Midbrain (tissue), 1 donor: ENCODE data around the gene PARVB.
A peak's percentile ranks its signal among the peaks of the same experiment; 100 is the strongest.
"Not testable (repeated sequence)": the region's sequence is repeated elsewhere in the genome, so short reads cannot be mapped to it uniquely, and the experiment has no call there.

ENCODE experiments used
- DNase-seq: peaks from one replicate; lab custom pipeline; 2025; lab: John Stamatoyannopoulos, UW

PARVB gene

DNA sequence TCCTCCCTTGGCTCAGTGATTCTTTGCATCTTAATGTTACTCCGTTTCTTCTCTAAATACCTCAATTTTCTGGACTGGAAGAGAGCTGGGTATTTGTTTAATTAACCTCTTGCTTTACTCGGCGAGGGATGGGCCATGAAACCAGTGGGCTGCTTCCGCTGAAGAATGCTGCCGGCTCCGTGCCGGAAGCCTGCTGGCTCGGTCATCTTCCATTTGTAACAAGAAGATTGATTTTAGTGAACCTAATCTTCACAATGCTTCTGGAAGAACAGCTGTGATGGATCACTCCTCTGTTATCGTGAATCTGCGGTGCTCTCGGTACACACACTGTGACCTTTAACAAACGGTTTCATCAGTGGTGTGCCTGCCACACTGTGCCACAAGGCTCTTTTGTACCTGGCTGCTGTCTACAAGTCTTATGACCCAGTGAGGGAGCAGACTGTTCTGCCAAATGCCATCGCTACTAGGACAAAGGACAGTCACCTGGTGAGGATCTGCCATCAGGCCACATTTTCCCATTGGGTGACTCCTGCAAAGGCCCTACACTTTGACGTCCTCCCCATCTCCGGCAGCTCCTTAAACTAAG, 25.3 kb upstream of the PARVB start:
- DNase-seq, result no peak

DNA sequence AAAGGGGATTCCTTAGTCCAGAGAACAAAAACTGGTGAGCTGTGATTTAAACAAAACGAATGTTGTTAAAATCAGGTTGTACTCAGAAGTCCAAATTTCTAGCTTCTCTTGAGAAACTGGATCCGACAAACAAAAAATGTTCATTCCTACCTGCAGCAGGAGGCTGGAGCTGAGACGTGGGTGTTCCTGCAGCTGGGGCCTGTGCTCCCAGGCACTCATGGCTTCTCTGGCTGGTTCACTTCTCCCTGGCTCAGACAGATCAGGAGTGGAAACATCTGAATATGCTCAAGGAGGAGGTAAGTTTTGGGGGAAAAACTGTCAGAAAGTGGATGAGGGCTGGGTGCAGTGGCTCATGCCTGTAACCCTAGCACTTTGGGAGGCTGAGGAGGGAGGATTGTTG, 24.7 kb upstream of the PARVB start:
- DNase-seq, result no peak

DNA sequence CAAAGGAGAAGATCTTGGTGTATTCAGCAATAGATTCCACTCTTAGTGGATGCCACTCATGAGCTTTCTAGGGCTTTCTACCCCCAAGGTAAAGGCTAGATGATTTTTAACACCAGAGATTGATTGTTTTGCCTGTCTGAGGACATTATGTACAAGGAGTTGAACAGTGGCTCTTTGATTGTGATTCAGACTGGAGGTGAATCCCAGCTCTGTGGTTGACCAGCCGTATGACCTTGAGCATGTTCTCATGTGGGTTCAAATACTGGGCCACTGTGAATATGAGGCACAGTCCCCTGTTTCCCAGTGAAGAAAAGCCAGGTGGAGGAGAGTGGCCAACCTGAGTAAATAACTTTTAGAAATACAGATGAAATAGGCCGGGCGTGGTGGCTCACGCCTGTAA, 24.0 kb upstream of the PARVB start:
- DNase-seq, result no peak

DNA sequence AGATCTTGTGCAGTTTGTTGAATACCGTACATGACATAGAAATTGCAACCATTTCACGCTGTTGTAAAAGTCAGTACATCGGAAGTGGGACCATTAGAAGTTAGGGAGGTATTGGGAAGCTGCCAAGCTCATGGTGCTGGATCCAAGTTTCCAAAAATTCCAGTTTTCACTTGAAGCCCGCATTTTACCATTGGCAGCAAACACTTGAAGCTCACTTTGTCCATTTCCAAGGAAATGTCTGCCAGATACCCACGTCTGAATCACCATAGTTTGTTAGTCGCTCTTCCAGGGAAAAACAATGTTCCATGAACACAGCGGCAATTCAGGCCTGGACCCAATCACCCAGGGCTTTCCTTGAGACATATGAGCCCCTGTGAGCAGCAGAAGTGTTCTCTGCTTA, 22.6 kb upstream of the PARVB start:
- no peak for DNase-seq

DNA sequence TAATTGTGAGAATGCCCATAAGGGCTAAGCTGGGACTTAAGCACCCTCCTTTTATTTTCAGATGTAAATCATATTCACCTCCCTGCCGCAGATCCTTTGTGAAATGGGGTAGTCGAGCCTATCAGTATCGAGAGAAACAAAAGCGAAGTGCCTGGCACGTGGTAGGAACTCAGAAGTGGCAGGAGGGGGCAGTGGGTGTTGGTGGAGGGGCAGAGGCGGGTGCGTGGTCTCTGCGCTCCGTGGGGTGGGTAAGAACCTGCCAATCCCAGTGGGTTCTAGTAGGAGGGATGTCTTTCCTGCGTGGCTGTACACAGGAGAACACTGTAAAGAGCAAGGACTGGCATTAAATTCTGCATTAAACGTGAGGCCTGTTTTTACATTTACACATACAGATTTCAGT, 21.8 kb upstream of the PARVB start:
- DNase-seq, result no peak

DNA sequence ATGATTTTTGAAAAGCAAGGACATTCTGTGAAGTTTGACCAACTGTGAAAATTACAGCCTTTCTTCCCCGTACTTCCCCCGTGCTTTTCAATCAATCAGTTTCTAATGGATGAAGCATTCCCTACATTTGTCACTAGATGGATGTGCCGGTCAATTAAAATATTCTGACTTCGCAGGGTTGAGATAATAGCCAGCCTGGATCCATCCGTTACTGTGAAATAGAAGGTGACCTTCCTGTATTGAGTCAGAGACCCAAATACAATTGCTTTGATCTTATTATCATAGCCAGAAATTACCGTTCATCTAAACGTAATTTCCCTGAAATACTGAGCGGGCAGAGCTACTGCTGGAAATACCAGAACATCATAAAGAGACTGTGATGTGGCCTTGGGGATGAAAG, 21.1 kb upstream of the PARVB start:
- no peak for DNase-seq

DNA sequence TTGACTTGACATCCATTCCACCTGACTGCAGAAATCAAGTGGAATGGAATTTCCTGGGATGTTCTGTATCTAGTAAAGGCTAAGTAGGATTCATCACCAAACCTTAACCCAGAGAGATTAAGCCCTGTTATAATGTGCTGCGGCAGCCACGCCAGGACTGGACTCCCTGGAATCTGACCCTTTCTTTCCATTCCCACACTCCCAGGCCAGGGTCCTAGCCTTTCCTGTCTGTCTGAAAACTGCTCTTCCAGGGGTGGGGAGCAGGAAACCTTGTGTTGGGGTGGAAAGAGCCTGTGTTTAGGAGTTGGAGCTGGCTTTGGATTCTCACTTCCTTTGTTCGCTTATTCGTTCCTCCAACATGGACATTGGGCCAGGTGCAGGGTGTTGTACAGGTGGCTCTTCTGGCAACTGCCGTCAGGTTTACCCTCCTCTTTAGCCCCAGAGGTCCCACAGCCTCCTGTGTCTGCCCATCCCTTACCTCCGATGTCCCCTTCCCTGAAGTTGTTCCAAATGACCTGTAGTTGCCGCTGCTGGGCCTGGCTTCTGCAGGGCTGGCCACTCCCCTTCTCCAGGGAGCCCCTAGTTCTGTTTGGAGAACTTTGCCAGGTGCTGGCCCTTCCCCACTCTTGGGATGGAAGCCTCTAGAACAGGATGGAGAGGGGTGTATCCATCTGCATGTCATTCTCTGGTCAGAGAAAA, 20.5 kb upstream of the PARVB start:
- no peak for DNase-seq

DNA sequence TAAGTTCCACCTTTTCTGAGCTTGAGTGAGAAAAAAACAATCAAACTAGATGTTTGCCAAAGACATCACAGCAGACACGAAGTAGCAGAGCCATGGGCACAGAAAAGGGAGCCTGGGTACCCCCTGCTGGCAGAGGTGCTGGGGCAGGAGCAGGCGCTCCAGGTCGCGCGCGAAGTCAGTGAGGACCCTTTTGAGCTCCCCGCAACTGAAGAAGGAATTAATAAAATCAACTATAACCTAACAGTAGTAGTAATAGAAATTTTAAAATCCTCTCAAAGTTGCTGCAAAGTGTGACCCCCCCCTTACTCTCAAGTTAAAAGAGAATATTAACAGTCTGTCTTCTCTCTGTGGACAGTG, 20.0 kb upstream of the PARVB start:
- no peak for DNase-seq

DNA sequence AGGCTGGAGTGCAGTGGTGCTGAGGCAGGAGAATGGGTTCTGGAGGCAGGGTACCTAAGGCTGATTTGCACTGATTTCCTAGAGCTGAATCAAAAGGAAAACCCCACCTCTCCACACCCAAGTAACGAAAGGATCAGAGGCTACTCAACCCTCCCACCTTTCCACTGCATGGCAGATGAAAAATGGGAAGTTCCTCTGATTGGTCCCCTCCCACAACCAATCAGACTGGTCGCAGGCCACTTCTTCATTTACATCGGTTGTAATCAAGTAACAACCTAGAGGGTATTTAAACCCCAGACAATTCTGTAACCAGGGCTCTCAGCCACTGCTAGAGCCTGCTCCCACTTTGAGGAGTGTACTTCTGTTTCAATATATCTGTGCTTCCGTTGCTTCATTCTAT, 18.6 kb upstream of the PARVB start:
- no peak for DNase-seq

DNA sequence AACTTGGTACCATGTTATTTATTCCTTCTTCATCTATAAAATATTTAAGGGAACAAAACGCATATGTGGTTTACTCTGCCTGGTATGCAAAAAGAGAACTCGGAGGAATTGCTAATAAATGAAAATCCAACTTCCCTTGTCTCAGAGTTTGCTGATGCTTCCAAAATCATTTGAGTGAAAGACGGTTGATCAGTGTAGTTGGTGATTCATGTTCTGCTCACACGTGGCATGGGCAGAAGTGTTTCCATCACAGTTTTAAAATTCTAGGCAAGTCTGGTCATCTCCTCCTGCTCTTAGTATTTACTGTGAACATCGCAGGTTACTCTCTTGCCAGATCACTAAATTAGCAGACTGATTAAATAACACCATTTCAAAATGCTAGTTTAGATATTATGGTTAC, 11.9 kb upstream of the PARVB start:
- no peak for DNase-seq

DNA sequence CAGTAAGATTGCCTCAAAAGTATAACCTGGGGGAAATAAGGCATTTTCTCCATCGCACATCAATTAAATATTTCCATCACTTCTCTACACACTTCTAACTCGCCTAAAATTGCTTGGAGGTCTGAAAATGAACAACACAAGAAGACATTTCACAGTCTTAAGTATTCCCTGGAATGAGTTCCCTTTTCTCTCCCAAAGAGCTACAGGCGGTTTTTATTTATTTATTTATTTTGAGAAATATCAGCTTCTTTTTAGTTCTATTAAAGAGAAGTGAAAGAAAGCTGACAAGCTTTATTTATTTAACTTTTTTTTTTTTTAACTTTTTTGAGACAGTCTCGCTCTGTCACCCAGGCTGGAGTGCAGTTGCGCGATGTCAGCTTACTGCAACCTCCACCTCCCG, 11.5 kb upstream of the PARVB start:
- DNase-seq, result no peak

DNA sequence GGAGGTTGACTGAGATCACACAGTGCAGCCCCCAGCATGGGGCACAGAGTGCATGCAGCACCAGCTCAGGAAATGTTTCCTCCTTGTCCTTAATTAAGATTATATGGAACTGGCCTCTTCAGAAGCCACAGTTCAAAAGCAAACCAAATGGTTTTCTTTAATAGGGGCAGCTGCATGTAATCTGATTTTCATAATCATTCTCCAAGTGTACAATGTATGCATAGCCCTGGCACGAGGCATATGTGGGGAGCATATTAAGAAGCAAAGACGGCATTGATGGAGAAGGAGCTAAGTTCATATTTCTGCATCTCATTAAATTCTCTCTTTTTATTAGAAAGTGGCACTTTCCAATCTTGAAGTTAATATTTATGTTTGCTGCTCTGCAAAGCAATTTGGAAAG, 9.9 kb upstream of the PARVB start:
- DNase-seq, result no peak

DNA sequence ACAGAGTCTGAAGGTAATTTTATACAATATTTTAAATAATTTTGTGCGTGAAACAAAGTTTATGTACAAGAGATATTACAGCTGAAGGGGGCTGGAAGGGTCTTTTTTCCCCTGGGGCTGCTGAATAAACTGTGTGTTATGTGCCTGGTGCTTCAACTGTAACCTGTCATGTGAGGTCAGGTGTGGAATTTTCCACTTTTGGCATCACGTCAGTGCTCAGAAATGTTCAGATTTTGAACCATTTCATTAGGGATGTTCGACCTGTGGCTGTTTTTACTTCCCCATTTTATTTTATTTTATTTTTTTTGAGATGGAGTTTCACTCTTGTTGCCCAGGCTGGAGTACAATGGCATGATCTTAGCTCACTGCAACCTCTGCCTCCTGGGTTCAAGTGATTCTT, 7.5 kb upstream of the PARVB start:
- DNase-seq, result not testable (repeated sequence)

DNA sequence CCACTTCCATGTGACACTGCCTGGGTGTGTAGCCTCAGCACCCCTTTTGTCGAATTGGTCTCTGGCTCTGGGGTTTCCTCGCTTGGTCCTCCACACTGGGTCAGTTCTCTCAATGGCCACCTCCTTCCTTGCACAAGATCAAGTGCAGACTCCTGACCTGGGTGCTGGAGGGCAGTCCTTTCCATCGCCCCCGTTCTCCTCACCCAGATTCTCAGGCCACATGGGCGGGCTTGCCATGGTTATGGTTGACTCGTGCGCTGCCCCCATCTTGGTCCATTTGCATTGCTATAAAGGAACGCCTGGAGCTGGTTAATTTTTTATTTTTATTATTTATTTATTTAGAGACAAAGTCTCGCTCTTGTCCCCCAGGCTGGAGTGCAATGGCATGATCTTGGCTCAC, 5.5 kb upstream of the PARVB start:
- no peak for DNase-seq

DNA sequence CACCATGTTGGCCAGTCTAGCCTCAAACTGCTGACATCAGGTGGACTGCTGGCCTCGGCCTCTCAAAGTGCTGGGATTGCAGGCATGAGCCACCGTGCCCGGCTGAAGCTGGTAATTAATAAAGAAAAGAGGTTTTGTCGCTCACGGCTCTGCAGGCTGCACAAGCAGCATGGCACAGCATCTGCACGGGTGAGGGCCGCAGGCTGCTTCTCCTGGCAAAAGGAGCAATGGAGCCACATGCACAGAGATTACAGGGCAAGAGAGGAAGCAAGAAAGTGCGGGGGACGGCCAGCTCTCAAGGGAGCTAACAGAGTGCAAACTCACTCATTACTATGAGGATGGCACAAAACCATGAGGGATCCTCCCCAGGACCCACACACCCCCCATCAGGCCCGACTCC, 4.7 kb upstream of the PARVB start:
- no peak for DNase-seq

DNA sequence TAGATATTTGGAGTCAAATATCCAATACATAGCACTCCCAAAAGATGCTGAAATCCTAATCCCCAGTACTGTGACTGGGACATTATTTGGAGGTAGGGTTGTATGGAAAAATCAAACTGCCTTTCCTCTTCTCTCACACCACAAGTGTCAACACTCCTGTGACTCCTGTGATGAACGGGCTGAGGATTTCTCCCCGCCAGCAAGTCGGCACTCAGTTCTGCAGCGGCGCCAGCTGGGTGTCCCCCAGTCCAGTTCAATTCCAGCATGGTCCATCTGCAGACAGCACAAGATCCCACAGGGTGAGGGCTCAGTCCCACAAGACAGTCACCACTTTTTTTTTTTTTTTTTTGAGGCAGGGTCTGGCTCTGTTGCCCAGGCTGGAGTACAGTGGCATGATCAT, 4.3 kb upstream of the PARVB start:
- no peak for DNase-seq

DNA sequence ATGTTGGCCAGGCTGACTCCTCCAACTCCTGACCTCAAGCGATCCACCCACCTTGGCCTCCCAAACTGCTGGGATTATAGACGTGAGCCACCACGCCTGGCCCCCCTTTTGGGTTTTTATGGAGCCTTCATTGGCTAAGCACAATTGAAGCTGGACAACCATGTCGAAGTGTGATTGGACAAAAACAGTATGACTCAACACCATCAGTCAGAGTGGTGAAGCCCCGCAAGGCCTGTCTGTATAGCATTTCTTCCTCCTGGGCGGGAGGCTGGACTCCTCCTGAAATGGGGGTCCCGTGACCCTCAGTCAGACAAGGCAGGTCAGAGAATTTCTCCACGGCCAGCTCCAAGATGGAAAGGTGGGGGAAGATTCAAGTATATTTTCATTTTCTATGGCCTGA, 3.1 kb upstream of the PARVB start:
- no peak for DNase-seq

DNA sequence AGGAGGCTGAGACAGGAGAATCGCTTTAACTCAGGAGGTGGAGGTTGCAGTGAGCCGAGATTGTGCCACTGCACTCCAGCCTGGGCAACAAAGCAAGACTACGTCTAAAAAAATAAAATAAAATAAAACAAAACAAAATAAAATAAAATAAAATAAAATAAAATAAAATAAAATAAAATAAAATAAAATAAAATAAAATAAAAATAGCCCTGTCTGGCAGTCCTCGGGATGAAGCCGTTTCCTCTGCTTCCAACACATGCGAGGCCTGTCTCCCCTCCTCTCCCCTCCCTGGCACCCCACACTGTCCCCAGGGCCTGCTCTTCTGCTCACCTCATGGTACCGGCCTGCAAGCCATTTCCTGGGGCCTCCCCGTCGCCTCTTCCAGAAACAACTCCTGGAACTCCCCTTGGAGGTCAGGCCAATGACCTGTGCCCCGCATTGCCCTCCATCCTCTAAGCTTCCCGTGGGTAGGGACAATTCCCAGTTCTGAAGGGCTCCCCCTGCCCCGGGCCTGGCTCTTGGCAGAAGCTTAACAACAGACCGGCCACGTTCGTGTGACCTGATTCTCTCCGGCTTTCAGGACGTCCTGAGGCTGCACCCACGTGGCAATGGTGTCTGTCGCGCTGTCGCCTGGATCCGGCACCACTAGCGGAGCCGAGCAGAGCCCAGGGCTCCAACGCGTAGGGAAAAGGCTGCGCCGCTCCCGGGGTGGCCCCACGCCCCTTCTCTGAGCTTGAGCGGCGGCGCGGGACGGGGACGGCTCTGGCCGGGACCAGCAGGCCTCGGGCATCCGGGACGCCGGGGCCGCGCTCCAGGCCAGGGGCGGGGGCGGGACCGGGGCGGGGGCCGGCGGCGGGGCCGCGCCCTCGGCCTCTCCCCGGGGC, 456 bp upstream of the PARVB start:
- no peak for DNase-seq

DNA sequence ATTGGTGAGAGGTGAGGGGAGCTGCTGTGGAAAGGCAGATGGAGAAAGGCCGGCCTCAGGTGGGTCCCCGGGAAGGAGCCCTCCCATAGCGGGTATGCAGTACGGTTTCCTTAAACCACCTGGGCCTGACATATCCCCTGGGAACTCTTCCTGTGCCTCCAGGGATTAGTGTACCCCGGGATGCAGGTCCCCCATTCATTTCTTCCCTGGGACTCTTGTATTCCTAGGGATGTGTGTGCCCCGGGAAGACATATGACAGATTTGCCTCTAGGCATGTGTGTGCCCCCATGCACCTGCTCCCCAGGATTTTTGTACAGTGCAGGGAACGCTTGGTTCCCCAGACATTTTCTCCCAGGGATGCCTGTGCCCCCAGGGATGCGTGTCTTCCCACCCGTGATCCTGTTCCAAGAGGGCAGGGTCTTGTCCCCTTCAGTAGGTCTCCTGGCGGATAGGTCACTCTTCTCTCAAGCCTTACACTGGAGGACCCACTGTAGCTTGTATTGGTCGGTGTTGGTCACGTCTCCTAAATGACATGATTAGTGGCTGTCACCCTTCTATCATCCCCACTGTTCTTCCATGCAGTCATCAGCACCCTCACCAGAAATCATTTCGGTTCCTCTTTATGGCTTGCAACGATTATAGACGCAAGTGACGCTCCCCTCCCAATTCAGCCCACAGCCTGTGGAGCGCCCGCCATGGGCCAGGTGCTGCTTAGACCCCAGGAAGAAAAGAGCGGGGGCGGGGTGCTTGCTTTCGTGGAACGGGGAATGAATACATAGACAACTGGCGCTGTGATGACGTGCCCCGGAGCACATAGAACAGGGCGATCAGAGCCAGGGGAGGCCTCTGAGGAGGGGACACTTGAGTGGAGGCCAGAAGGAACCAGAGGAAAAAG, 1.3 kb downstream of the PARVB start:
- DNase-seq, result no peak

DNA sequence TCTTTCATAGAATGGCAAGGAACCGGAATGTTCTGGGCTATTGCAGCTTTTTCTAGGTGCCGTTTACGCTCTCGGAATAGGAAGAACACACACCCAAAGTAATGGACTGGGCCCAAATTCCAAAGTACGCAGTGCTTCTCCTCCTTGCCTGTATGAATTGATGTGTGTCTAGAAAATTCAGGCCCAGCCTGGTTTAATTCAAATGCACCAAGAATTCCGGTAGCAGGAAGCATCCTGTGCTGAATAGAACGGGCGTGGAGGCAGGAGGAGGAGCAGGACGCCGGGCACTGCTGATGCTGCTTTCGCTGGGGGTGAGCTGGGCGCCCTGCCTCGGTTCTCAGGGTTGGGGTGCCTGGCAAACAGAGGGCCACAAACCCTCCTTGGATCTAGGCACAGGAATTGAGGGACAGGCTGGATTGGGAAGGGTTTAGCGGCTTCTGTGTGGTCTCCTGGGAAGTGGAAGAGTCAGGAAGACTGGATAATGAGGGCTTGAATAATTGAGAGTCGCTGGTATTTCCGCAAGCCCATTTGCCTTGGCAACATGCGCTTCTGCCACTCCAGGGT, 2.0 kb downstream of the PARVB start:
- no peak for DNase-seq

DNA sequence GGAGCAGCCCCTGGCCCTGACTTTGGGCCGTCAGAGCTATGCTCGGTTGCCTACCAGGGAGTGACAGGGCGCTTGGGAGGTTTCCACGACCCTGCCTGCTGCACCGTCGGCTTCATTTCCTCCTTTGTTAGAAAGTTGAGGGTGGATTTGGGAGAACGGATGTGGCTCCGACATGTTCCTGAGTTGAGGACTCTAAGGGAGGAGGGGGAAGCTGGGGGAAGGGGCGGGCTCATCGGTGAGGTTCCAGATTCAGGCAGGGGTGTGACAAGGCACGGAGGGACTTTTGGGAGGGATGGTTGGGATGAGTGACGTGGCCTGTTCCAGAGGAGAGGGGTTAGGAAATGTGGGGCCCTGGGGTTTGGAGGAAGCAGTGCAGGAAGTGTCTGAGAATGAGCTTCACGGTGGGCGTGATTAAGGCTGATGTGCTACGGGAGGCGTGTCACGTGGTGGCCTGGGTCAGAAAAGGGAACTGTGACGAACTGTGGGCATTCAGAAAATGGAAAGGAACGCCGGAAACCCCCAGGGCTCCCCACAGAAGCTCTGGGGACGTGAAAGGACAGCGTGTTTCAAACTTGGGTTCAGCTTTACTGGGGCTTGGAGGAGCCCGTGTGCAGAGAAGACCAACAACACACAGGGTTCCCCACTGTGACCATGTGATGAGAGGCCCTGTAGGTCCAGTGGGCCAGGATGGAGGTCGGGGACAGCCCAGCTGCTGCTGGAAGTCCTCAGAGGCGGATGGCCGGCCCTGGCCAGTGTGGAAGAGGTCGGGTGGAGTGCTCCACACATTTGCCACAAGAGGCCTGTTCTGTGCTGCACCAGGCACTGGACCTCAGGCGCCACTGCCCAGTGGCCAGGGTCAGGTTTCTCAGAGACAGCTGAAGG, 2.8 kb downstream of the PARVB start:
- DNase-seq, result peak; percentile 29
